RPMI8226 (cell line): ENCODE results near the gene NLRC3.
"Not testable (repeated sequence)": the region's sequence is repeated elsewhere in the genome, so short reads cannot be mapped to it uniquely, and the experiment has no call there.

Source experiments
- DNase-seq: peaks from one replicate; pipeline ENCODE4 v3.0.0-alpha.2; 2015

Gene NLRC3, protein sequence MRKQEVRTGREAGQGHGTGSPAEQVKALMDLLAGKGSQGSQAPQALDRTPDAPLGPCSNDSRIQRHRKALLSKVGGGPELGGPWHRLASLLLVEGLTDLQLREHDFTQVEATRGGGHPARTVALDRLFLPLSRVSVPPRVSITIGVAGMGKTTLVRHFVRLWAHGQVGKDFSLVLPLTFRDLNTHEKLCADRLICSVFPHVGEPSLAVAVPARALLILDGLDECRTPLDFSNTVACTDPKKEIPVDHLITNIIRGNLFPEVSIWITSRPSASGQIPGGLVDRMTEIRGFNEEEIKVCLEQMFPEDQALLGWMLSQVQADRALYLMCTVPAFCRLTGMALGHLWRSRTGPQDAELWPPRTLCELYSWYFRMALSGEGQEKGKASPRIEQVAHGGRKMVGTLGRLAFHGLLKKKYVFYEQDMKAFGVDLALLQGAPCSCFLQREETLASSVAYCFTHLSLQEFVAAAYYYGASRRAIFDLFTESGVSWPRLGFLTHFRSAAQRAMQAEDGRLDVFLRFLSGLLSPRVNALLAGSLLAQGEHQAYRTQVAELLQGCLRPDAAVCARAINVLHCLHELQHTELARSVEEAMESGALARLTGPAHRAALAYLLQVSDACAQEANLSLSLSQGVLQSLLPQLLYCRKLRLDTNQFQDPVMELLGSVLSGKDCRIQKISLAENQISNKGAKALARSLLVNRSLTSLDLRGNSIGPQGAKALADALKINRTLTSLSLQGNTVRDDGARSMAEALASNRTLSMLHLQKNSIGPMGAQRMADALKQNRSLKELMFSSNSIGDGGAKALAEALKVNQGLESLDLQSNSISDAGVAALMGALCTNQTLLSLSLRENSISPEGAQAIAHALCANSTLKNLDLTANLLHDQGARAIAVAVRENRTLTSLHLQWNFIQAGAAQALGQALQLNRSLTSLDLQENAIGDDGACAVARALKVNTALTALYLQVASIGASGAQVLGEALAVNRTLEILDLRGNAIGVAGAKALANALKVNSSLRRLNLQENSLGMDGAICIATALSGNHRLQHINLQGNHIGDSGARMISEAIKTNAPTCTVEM

DNA sequence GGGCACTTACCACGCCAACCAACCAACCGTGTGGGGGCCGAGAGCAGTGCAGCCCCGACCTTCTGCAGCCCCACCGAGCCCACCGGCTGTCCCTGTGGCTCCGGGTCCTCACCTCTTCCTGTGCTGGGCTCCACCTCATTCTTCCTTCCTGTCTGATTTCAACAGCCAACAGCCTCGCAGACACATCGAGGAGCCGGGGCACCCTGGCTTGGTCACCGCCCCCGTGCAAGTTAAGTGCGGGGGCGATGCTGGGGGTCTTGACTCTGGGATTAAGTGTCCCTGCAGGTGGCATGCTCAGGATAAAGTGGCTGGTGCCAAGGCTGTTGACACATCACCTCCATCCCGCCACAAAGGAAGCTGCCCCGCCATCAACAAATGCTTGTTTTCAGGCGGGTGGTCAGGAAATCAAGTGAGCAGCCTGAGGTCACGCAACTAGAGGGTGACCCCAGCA, at the start of gene NLRC3:
Gene NLRC3 (minus strand): TSS at position 102 of the 451 bp plus-strand sequence. CDS start 12,367 bp downstream, outside the sequence.
- no peak for DNase-seq

DNA sequence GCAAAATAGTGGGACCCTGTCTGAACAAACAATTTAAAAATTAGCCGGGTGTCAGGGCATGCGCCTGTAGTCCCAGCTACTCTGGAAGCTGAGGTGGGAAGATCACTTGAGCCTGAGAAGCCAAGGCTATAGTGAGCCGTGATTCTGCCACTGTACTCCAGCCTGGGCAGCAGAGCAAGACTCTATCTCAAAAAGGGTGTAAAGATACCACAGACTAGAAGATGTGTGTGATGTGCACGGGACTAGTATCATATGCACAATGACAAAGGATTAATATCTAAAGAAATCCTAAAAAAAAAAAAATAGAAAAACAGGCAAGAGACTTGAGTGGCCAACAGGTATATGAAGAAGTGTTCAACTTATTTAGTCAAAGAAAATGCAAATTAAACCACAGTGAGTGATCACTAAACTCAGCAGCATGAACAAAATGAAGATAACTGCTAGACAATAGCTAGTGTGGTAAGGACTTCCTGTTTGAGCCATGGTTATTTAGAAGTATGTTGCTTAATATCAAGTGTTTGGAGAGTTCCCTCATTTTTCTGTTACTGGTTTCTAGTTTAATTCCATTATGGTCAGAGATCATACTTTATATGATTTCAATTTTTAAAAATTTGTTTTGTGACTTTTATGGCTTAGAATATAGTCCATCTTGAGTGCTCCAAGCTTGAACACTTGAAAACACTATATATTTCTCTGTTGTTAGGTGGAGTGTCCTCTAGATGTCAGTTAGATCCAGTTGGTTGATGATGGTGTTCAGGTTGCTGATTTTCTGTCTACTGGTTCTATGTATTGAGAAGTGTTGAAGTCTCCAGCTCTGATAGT, 48.9 kb upstream of the NLRC3 start:
- no peak for DNase-seq

DNA sequence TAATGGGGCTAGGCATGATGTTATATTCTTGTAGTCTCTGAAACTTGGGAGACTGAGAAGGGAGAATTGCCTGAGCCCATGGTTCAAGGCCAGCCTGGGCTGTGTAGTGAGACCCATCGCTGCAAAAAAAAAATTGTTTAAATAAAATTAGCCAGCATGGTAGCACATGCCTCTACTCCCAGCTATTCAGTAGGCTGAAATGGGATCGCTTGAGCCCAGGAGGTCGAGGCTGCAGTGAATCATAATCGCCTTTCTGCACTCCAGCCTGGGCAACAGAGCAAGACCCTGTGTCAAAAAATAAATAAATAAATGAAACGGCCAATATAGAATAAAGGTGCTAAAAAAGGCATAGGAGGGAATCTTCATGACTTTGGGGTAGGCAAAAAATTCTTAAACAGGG, 48.1 kb upstream of the NLRC3 start:
- DNase-seq, result no peak

DNA sequence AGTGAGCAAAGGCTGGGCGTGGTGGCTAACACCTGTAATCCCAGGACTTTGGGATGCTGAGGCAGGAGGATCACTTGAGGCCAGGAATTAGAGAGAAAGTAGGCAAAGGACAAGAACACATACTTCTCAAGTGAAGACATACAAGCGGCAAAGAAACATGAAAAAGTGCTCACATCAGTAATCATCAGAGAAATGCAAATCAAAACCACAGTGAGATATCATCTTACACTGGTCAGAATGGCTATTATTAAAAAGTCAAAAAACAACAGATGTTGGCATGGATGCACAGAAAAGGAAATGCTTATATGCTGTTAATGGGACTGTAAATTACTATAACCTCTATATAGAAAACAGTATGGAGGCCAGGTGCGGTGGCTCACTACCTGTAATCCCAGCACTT, 46.4 kb upstream of the NLRC3 start:
- DNase-seq, result no peak

DNA sequence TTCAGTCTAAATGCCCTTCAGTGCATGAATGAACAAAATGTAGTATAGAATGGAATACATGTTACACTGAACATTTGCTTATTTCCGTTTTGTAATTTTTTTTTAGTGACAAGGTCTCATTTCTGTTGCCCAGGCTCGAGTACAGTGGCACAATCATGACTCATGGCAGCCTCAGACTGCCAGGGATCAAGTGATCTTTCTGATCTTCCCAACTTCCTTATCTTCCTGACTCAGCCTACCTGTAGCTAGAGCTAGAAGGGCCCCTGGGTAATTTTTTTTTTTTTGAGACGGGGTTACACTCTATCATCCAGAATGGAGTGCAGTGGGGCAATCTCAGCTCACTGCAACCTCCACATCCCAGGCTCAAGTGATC, 41.6 kb upstream of the NLRC3 start:
- no peak for DNase-seq

DNA sequence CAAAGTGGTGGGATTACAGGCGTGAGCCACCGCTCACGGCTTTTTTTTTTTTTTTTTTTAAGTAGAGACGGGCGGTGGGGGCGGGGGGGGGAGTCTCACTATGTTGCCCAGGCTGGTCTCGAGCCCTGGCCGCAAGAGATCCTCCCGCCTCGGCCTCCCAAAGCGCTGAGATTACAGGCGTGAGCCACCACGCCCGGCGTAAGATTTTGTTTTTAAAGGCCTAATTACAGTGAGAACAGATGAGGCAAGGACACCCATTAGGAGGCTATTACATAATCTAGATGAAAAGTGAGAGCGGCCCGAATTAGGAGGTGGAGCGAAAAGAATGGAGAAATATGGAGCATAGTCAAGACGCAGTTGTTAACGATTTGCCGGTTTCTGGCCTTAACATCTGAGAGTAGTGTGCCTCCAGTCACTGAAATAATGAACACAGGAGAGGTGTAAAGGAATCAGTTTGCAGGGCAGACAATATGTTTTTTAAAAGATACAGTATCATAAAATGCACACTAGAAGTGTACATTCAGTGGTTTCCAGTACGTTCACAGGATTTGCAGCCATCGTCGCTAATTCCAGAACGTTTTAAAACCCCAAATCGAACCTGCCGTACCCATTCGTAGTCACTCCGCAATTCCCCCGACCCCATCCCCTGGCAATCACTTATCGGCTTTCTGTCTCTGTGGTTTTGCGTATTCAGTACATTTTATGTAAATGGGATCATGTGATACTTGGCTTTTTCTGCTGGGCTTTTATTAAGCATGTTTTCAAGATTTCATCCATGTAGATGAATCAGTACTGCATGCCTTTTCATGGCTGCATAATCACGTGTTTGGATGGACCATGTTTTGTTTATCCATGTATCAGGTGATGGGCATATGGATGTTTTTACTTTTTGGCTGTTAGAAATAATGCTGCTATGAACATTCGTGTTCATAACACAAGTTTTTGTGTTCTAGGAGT, 35.6 kb upstream of the NLRC3 start:
- no peak for DNase-seq

DNA sequence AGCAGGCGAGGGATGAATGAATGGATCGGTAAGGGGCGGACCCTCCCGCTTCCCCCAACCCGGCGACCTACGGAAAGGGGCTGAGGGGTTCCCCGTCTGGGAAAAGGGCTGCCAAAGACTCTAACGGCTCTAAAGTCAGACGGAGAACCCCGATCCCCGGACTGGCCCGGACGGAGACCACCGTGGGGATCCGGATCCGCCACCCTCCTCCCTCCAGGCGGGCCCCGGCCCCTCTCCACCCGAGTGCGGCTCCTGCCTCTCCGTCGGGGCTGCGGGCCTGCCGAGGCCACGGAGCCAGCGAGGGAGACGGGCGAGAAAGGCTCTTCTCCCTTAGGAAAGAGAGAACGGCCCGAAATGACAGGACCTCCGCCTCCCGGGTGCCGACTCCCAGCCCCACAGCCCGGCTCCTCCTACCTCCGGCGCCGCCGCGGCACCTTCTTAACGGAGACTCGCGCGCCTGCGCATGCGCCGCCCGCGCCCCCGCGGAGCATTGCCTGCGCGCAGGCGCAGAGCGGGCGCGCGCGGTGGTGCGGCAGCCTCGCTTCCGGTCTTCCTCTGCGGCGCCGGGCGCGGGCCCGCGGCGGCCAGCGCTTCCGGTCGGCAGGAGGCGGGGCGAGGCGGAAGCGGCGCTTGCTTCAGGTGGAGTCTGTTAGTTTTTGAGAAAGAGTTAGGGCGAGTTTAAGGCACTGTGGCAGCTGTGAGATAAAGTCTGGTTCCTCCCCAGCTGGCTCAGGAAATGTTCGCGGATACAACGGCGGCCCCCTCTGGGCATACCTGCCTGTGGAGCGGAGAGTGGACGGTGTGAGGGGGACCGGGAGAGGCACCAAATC, 34.2 kb upstream of the NLRC3 start, which contains the start of gene SLX4:
Gene SLX4 (minus strand): TSS at position 461 of the 830 bp plus-strand sequence. CDS start 2,642 bp downstream, outside the sequence.
- DNase-seq, result peak; percentile 98

DNA sequence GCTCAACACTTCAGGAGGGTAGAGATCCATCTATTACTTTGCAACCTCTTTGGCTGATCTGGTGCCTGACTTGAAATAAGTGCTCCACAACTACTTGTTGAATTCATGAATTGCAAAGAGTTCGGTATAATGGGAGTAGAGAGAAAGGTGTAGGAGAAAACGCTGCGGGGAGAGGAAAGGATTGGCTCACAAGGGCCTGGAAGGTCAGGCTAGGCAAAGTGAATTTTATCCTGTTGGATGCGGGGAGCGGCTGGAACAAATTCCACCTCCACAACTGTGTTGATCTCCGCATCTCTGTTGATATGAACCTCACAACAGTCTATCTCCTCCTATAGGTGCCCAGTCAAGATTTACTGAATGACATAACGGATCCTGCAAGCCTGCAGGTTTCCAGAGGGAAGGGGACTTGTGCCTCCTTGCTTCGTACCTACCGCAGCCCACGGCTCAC, 33.5 kb upstream of the NLRC3 start:
- no peak for DNase-seq

DNA sequence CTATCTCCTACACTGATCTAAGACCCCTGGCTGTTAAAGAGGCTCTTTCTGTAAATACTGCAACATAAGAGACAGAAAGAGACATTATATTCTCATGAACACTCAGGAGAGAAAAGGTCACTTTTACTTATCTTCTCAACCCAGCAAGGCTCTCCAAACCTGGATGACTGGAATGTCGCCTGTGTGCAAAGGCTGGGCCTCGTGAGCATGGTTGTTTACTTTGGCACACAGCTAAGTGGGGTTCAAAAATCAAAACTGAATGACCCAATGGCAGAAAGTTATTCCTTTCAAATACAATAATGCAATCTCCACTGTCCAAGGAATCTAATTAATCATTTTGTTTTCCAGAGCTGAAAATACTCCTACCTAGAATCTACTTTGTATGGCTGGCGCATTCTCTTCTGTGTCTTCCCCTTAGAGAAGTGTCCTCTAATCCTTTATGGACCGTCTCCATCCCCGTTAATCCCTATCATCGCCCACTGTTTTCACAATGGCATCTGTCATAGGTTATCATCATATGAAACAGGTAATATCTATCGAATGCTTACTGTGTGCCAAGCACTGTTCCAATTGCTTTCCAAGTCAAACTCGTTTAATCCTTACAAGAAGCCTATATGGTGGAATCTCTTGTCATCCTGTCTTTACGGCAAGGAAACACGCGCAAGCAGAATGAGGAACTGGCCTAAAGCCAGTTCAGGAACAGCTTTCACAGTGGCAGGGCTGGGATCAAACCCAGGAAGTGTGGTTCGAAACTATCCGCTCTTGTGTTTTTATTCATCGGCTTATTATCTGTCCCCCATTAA, 32.9 kb upstream of the NLRC3 start:
- no peak for DNase-seq

DNA sequence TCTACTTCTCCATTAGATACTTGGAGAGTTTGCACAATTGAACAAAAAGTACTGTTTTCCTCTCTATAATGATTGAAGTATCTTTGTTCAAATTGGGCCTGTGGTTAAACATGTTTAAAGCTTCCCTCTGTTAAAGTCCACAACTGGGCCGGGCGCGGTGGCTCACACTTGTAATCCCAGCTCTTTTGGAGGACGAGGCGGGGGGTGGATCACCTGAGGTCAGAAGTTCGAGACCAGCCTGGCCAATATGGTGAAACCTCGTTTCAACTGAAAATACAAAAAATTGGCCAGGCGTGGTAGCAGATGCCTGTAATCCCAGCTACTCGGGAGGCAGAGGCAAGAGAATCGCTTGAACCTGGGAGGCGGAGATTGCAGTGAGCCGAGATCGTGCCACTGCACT, 31.8 kb upstream of the NLRC3 start:
- not testable (repeated sequence) for DNase-seq

DNA sequence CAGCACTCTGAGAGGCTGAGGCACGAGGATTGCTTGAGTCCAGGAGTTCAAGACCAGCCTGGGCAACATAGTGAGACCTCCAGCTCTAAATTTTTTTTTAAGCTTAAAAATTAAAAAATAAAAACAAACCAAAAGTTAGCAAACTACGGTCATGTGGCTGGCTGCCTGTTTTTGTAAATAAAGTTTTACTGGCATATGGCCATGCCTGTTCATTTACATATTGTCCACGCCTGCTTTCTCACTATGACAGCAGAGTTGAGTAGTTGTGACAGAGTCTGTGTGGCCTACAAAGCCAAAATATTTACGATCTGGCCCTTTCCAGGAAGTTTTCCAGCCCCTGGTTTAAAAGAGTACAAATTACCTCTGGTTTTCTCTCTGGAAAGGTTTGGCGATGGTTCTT, 30.9 kb upstream of the NLRC3 start:
- DNase-seq, result no peak

DNA sequence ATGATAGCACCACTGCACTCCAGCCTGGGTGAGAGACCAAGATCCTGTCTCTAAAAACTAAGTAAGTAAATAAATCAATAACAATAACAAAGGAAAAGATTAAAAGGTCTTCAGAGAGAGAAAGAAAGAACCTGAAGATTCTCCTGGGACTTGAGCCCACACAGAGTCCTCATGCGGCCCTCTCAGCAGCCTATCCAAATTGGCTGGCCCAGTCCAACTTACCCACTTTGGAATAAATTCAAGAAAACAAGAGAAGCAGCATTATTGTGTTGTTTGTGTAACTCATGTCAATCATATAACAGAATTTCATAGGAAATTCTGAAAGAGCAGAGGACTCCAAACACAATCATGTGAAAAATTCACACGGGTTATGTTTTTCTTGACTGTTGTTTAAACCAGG, 30.4 kb upstream of the NLRC3 start:
- no peak for DNase-seq

DNA sequence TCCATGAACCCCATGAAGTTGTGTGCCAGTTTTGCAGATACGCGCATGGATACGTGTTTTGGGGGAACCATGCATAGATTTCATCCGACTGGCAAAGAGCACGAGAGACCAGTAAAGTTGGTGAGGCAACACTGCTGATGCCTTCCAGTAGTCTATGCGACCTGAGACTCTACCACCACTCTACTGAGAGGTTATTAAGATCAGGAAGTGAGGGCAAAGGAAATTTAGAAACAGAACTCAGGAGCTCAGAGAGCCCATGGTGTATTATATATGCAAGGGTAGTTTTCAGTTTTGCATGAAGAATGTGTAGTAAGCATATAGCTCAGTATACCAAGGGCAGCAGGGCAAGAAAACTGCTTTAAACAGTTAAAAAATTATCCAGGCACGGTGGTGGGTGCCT, 30.0 kb upstream of the NLRC3 start:
- DNase-seq, result no peak

DNA sequence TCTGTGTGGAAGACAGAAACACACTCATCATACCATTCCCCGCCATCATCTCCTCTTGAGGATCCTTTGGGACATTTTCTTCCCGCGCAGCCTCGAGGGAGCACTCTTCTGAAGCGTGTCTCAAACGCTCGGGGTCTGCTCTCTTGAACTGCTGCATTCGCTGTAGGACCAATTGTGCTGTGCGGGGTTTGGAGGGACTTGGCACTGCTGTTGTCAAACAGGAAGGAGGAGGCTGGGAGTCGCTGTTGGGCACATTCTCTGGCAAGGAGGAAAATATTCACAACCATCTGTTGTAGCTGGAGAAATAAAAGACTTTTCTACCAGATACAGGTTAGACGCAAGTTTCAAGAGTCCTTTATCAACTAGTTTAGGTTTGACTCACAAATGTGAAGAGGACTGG, 29.2 kb upstream of the NLRC3 start:
- no peak for DNase-seq

DNA sequence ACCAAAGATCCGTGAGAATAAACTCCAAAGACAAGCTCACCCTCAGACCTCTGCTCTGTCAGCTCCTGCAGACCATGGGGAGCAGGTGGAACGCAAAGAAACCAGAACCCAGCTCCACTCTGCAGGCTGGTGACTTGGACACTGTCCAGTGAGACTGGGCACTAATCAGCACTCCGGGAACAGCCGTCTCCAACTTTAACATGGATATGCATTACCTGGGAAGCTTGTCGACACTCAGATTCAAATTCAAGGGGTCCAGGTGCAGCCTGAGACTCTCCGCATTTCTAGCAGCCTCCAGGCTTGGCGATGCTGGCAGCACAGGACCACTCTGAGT, 25.1 kb upstream of the NLRC3 start:
- no peak for DNase-seq

DNA sequence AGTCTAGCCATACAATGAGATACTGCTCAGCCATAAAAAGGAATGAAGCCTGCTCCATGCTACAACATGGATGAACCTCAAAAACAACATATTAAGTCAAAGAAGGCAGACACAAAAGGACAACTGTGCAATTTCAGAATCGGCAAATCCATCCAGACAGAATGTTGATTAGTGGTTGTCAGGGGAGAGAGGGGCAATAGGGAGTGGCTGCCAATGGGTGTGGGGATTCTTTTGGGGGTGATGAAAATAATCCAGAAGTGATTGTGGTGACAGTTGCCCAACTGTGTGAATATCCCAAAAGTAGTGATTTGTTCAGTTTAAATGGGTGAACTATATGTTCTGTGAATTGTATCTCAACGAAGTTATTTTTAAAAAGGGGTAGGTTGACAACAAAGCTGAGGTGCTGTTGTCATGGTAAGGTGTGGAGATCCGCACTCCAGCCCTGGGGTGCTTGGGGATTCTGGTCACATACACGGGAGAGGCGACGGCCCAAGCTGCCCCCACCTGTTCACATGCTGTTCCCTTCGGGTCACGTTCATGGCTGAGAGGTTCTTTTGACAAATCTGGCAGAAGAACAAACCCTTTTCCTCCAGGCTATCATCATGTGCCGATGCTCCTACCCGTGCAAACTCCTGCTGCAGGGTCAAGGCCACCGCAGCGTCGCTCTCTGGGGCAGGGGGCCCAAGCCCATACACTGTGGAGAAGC, 24.6 kb upstream of the NLRC3 start:
- DNase-seq, result no peak

DNA sequence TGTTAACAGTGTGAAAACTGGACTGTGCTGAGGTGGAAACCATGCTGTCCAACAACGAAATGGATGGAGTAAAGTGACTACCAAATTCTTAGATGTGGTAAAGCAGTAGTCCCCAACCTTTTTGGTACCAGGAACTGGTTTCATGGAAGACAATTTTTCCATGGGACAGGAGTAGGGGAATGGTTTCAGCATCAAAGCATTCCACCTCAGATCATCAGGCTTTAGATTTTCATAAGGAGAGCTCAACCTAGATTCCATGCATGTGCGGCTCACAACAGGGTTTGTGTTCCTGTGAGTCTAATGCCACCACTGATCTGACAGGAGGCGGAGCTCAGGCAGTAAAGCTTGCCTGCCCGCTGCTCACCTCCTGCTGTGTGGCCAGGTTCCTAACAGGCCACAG, 22.7 kb upstream of the NLRC3 start:
- DNase-seq, result no peak

DNA sequence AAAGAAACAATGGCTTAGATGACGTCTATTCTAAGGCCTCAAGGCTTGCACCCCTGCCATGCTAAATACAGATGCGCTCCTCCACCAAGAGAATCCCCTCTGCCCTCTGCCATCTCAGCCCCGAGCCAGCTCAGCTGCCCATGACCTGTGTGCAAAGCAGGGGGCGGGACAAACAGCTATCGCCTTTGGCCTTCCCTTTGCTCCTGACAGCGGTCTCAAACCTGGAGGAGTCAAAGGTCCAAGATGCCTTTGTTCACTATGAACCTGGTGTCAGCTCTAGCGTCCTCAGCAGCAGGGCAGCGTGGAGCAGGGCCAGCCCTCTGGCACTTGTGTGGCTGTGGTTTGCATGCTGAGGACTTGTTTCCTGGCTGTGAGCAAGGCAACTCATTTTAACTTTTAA, 21.9 kb upstream of the NLRC3 start:
- no peak for DNase-seq

DNA sequence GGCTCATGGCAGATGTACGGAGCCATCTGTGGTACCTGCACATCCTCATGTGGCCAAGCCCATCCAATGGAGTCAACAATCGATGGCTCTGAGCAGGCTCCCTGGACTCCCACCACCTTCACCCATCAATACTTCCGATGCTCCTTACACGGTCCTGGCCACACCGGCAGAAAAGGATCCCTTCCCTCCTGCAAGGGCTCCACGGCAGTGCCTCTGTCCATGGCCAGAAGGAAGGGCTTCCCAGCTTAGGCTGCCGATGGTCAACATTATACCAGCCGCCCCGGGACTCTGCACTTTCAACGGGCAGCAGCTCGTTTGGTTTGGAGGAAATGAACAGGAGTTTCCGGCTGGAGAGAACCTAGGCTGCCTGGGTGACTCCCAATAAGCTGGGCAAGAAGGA, 21.0 kb upstream of the NLRC3 start:
- DNase-seq, result no peak
